K562 (cell line): Measurements from ENCODE around the gene TBX1. TPM values are rescaled to one million over a fixed set of nuclear protein-coding genes. Genes with fewer than 3 reads are reported as not detected.
A peak's percentile ranks its signal among the peaks of the same experiment; 100 is the strongest.

Source experiments
- CHD7 ChIP-seq: fragments of 200-600 bp; sonication (generic); IDR thresholded peaks from one replicate; pipeline ENCODE4 v1.6.1; 2012; ENCODE audit warnings: mild to moderate bottlenecking, low read depth, low read length, inconsistent platforms
- FOXO4 ChIP-seq: fragments of 450-650 bp; formaldehyde crosslinking; IDR thresholded peaks from 2 replicates; pipeline ENCODE4 v1.4.0; 2020; ENCODE audit warnings: mild to moderate bottlenecking, moderate library complexity
- FUS ChIP-seq: fragments of 200-400 bp; formaldehyde crosslinking; optimal IDR thresholded peaks from 2 replicates; pipeline ENCODE3; 2017; ENCODE audit warnings: low read depth, low read length
- KLF10 ChIP-seq: fragments of 250-450 bp; sonication (Bioruptor Pico); IDR thresholded peaks from 2 replicates; pipeline ENCODE4 v1.6.1; 2021; ENCODE audit warnings: matching md5 sums
- MTA3 ChIP-seq: fragments of 450-650 bp; formaldehyde crosslinking; IDR thresholded peaks from 2 replicates; pipeline ENCODE4 v1.6.1; 2017; ENCODE audit warnings: mild to moderate bottlenecking, borderline replicate concordance
- MYBL2 ChIP-seq, 2 experiments: fragments of 450-650 bp in 1 of 2; sonication (generic) in 1 of 2; formaldehyde crosslinking in 1 of 2; IDR thresholded peaks; 2 replicates each; pipeline versions ENCODE4 v1.6.1 to v1.8.1; 2017 to 2022; ENCODE audit warnings: borderline replicate concordance in 1 of 2, inconsistent platforms in 1 of 2, low read depth in 1 of 2, mild to moderate bottlenecking in 1 of 2, missing genetic modification reagents in 1 of 2, moderate library complexity in 1 of 2
- POLR3G ChIP-seq: IDR thresholded peaks from 2 replicates; pipeline ENCODE4 v1.6.1; 2011; ENCODE audit not compliant: insufficient read length, insufficient replicate concordance; ENCODE audit errors: extremely low read depth
- RB1 ChIP-seq: fragments of 450-650 bp; IDR thresholded peaks from 2 replicates; pipeline ENCODE4 v1.6.1; 2017; ENCODE audit warnings: low read depth, mild to moderate bottlenecking
- SMAD3 ChIP-seq: fragments of 450-650 bp; formaldehyde crosslinking; conservative IDR thresholded peaks from 2 replicates; pipeline ENCODE4 v1.4.0; 2020; ENCODE audit warnings: mild to moderate bottlenecking
- SMC3 ChIP-seq: conservative IDR thresholded peaks from 2 replicates; pipeline ENCODE4 v1.6.1; 2011; ENCODE audit warnings: low read depth, low read length, improper control_type of control experiment; ENCODE audit not compliant: insufficient read depth
- polyA plus RNA-seq, 8 experiments: library from polyadenylated mRNA; depleted of rRNA in 4 of 8; stranded (reverse) in 5 of 8; unstranded in 3 of 8; fragments of >200 nt; fragmentation: Nextera tagmentation in 2 of 8; fragmentation: Illumina TruSeq in 1 of 8; extraction: Ambion mirVana in 2 of 8; extraction: Trizol in 1 of 8; gene quantifications; 2 replicates each; pipeline versions ENCODE4 v1.2.1 to v1.2.3, GENCODE V29; 2011 to 2014; ENCODE audit warnings: inconsistent platforms in 1 of 8, missing spikeins in 1 of 8
- total RNA-seq, 7 experiments: library from RNA; depleted of rRNA in 6 of 7; stranded (reverse); fragments of >200 nt in 6 of 7; fragmentation: Illumina TruSeq in 2 of 7; extraction: Trizol in 2 of 7; gene quantifications; 2 replicates each; pipeline versions ENCODE4 v1.2.1 to v1.2.3, GENCODE V29; 2011 to 2021; ENCODE audit warnings: low replicate concordance in 1 of 7
- TF ChIP-seq, protein P1 (sequence below): fragments of 250-450 bp; sonication (Bioruptor Pico); IDR thresholded peaks from 2 replicates; pipeline ENCODE4 v1.4.0; 2020; ENCODE audit warnings: borderline replicate concordance
- TF ChIP-seq, protein P2 (sequence below): fragments of 450-650 bp; formaldehyde crosslinking; IDR thresholded peaks from 2 replicates; pipeline ENCODE4 v1.4.0; 2020; ENCODE audit warnings: mild to moderate bottlenecking

TBX1 gene
- total and polyA plus RNA-seq, 9 of the 15 experiments (the other 6 are each of a cell fraction or from before 2014, with no cell fraction given): 0.07 to 35.0 (median 3.9) TPM

DNA sequence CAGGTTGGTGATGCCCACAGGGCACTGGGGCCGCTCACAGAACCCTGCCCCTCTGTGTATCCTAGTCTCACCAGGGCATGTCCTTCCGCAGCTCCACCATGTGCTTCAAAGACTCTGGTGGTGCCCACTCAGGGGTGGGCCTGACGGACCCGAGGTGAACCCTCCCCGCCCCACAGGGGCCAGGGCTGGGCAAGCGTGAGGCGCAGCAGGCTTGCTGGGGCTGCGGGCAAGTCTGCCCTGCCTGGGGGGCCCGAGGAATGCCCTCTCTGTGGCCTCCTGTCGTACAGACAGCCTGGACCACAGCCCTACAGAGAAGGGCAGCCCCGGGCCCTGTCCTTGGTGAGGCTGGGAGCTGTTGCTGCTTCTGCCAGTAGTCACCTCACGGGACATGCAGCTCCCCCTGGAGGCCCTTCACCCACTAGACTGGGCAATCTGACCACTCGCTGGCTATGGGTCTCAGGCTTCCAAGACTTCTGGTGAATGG, 40.2 kb downstream of the TBX1 start (continued):
- TF ChIP-seq, protein P1, sequence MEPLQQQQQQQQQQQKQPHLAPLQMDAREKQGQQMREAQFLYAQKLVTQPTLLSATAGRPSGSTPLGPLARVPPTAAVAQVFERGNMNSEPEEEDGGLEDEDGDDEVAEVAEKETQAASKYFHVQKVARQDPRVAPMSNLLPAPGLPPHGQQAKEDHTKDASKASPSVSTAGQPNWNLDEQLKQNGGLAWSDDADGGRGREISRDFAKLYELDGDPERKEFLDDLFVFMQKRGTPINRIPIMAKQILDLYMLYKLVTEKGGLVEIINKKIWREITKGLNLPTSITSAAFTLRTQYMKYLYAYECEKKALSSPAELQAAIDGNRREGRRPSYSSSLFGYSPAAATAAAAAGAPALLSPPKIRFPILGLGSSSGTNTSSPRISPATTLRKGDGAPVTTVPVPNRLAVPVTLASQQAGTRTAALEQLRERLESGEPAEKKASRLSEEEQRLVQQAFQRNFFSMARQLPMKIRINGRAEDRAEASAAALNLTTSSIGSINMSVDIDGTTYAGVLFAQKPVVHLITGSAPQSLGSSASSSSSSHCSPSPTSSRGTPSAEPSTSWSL (CRISPR knock-in tag): 0 out of 2 replicates have a peak, but pooled peaks have one; percentile 17
- TF ChIP-seq SMC3 (peak; percentile 62), SMAD3 (CRISPR knock-in tag) (no peak), FUS (no peak), MYBL2 (IDR thresholded peaks at IDR 0.05; ENCODE audit: low read depth) (no peak), MYBL2 (CRISPR knock-in tag; IDR thresholded peaks at IDR 0.05; ENCODE audit: borderline replicate concordance) (no peak), FOXO4 (CRISPR knock-in tag) (no peak), RB1 (0 out of 2 replicates have a peak, but pooled peaks have one; percentile 15), CHD7 (no peak), KLF10 (CRISPR knock-in tag) (no peak), POLR3G (no peak), MTA3 (0 out of 2 replicates have a peak, but pooled peaks have one; percentile 16)
- TF ChIP-seq, protein P2, sequence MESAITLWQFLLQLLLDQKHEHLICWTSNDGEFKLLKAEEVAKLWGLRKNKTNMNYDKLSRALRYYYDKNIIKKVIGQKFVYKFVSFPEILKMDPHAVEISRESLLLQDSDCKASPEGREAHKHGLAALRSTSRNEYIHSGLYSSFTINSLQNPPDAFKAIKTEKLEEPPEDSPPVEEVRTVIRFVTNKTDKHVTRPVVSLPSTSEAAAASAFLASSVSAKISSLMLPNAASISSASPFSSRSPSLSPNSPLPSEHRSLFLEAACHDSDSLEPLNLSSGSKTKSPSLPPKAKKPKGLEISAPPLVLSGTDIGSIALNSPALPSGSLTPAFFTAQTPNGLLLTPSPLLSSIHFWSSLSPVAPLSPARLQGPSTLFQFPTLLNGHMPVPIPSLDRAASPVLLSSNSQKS (CRISPR knock-in tag): no peak
